ENCODE results near the gene CAMTA1.

CAMTA1 gene

GRCh38 chr1:7752512-7753417 is 967.5 kb downstream of the CAMTA1 start:
- DNase-seq: peak; percentile 55

GRCh38 chr1:7753641-7754040 is 968.4 kb downstream of the CAMTA1 start:
- DNase-seq: no peak

DNA sequence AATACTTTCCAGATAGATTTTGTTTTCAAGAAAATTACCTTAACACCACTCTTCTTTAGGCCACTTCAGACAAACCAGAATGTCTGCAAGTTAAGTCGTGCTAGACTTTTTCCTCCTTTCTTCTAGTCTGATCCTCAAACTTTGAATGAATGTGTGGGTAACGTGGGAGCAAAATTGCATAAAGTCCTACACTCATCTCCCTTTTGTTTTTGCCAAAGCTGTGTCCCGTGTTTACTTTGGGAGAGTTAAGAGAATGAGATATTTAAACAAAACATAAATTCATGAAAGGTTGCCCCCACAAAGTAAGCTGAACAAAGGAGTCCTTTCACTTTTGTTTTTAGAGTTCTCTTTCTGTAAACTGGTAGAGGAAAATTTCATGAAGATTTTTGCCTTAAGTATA is 969.0 kb downstream of the CAMTA1 start:
- no peak for DNase-seq

DNA sequence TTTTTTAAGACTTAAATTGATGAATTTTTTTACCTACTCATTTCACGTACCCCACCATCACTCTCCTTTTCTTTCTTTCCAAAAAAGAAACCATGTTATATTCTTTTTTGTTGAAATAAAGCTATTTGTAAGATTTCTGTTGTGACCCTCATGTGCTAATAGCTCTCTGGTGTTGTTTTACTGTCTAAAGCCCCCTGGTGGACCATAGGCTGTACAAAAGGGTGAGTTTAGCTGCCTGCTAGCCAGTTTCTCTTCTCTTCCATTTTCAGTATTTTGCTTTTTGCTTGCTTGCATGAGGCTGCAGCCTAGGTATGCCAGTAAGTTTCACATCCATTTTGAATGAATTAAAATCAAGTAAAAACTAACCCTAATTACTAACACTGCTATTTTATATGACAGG is 970.2 kb downstream of the CAMTA1 start:
- DNase-seq: no peak

DNA sequence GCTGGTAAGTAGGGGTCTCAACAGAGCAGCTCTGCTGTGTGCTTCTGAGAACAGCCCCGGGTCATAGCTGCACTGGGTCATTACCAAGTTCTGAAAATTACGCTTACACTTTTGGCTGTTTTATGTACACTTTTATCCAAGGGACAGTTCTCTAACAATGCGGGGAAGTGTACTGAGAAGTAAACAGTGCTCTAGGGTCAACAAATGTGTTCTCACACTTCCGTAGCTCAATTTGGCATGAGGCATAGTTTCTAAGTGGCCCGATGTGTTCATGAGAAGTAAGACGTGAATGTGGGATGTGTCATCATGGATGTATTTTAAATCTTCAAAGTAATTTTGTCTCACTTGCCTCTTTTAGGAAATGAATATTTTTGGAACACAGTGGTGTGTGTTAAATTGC is 975.0 kb downstream of the CAMTA1 start:
- DNase-seq: no peak

GRCh38 chr1:7761103-7761502 is 975.8 kb downstream of the CAMTA1 start:
- no peak for DNase-seq

GRCh38 chr1:7767176-7767575 is 981.9 kb downstream of the CAMTA1 start:
- DNase-seq: no peak

GRCh38 chr1:7768583-7768982 is 983.3 kb downstream of the CAMTA1 start:
- no peak for DNase-seq

DNA sequence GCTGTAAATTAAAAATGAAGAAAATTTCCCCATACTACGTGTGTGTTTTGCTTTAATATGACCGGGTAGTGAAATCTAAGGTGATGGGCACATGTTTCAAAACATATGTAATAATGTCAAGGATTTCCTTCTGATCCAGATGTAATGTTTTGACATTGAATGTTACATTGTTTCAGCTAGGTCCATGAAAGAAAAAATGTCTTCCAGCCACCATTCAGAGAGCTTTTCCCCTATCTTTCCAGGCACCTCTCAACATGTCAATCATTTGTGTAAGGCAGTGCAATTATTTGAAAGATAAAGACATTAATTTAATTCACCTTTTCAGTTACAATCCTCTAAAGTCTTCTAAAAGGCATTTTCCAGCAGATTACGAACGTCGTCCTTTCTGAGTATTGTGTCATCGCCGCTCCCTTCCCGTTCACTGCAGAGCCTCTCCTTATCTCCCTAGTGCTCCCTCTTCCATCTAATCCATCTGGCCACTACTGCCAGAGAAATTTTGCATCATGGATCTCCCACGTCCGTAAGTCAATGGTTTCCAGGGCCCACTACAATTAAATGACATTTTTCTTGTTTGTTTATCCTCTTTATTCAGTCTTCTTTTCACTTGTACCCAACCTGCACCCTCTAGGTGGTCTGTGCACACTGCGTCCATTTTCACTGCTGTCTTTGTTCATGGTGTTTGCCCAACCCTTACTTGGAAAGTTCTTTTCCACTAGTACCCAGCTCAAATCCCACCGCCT is 984.6 kb downstream of the CAMTA1 start:
- DNase-seq: no peak

DNA sequence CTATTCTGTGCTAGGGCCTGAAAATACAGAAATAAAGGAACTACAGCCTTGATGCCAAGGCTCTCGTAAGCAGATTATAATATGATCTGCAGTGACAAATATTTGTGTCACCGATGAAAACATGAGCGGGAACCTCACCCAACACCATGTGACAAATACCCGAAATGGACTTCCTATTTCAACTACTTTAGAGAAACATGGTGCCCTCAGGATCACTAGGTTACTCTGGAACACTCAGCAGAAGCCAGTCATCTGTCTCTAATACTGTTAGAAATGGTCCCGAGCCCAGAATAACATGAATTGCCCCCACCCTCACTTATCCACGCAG is 985.4 kb downstream of the CAMTA1 start:
- no peak for DNase-seq

- peak; percentile 89 for DNase-seq
These were observed 986.0 kb downstream of the CAMTA1 start, which contains the start of gene VAMP3 for GRCh38 chr1:7770997-7771822. TSS of gene VAMP3 (plus strand) at chr1:7771296. CDS start at chr1:7771384, 88 bp downstream.

DNA sequence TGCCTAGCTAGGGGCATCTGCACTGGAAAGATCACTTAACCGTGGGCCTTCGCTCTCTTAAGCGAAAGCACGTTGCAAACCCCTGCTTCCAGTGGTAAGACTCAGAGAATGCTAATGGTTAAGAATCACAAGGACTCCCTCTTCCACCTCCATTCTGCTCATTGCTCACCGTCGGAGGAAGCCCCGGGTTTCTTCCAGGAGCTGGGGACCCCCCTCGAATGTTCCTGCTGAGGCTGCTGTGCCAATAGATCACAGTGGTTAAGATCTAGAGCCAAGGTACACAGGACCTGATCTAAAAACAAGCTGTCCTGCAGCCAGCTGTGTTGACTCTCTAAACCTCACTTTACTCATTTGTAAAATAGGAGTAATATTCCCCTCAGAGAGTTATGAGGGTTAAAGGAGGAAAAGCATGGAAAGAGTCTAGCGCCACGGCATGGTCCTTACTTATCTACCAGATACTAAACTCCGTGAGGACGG is 986.6 kb downstream of the CAMTA1 start:
- no peak for DNase-seq

GRCh38 chr1:7777591-7777990 is 992.3 kb downstream of the CAMTA1 start:
- no peak for DNase-seq

- DNase-seq: no peak
These were observed 992.9 kb downstream of the CAMTA1 start for GRCh38 chr1:7778133-7778628.

DNA sequence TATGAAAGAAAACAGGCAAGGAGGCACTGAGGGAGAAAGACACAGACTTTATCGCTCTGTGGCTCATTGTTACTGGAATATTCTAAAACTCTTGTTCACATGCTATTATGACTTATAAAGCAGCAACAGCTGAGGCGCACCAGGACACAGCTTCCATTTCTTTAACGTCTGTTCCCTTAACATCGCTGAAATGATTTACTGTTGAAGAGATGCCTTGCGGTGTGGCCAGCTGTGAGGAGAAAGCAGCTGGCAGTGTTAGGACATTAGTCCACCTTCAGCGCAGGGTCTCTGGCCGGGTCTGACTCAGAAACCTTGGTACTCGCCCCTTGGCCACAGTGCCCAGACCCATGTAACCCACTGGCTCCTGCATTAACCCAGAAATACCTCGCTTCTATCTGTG is 995.7 kb downstream of the CAMTA1 start:
- no peak for DNase-seq

DNA sequence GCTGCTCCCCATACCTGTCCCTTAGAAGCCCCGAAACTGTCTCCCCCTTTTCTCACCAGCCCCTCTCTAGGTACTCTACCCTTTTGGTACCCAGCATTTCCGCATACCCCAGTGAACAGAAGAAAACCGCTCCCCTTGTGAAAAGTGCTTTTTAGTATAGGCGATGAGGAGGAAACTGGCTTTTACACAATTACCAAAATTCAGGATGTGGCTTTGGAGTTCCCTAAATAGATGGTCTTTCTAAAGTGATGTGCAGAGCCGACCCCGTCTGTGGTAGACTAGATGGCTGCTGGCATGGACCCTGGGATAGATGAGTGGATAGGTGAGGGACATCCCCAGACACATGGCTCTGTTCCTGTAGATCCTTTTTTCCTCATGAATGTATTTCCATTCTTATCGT is 996.2 kb downstream of the CAMTA1 start:
- no peak for DNase-seq

GRCh38 chr1:7781923-7782495 is 996.8 kb downstream of the CAMTA1 start:
- no peak for DNase-seq

- peak; percentile 95 for DNase-seq
These were observed 998.0 kb downstream of the CAMTA1 start for GRCh38 chr1:7783178-7783711.

DNA sequence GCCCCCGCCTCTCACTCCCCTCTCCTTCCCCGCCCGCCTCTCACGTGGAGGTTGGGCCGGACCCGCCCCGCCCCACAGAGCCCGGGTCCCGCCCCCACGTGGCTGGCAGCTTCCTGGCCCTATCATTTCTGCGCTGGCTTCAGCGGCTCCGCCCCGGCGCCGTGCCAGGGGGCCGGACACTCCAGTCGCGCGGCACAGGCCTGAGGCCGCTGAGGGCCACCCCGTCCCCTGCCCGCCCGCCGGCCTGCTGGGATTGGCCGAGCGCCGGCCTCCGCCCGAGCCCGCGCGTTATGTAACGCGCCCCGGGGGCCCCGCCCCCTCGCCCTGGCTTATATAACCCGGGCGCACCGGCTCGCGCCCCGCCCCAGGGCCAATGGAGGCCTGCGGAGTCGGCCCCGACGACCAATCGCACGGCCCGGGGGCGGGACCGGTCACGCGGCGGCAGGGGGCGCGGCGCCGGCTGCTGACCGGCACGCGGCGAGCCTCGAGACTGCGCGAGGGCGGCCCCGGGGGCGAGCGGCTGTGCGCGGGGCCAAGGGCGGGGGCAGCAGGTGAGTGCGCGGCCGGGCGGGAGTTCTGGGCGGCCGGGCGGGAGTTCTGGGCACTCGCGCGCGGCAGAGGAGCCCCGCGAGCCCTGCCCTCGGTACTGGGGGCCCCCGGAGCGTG is 998.7 kb downstream of the CAMTA1 start, which contains the start of gene PER3:
TSS of gene PER3 (plus strand) at position 466 of the 666 bp plus-strand sequence. CDS start 587 bp downstream, outside the sequence.
- DNase-seq: peak; percentile 99

- peak; percentile 77 for DNase-seq
These were observed 999.3 kb downstream of the CAMTA1 start for GRCh38 chr1:7784492-7785071.

- DNase-seq: peak; percentile 16
These were observed 999.9 kb downstream of the CAMTA1 start for GRCh38 chr1:7785108-7785507.

Measured in NCI-H510A (cell line).